ENCODE results near the gene CEACAM1. TPM values are rescaled to one million over a fixed set of nuclear protein-coding genes. Genes with fewer than 3 reads are reported as not detected.

The CEACAM1 gene
- total RNA-seq, 4 donors from 2014 or later: 0.22 to 6.0 (median 2.1) TPM

DNA sequence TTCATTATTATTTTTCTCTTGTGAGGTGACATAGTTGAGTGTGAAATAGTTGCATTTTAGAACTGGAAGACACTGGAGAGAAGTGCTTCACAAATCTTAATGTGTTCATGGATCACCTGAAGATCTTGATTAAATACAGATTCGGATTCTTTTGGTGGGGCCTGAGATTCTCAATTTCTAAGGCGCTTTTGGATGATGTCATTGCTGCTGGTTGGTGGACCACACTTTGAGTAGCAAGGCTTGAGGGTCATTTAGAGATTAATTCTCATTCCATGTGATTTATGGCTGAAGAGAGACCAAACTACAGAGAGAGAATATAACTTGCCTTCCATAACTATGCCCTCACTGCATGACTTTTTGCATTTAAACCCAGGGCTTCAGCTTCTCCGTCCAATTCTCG lies 39.3 kb upstream of the CEACAM1 start:
- TF ChIP-seq, protein P1, sequence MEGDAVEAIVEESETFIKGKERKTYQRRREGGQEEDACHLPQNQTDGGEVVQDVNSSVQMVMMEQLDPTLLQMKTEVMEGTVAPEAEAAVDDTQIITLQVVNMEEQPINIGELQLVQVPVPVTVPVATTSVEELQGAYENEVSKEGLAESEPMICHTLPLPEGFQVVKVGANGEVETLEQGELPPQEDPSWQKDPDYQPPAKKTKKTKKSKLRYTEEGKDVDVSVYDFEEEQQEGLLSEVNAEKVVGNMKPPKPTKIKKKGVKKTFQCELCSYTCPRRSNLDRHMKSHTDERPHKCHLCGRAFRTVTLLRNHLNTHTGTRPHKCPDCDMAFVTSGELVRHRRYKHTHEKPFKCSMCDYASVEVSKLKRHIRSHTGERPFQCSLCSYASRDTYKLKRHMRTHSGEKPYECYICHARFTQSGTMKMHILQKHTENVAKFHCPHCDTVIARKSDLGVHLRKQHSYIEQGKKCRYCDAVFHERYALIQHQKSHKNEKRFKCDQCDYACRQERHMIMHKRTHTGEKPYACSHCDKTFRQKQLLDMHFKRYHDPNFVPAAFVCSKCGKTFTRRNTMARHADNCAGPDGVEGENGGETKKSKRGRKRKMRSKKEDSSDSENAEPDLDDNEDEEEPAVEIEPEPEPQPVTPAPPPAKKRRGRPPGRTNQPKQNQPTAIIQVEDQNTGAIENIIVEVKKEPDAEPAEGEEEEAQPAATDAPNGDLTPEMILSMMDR (IDR thresholded peaks at IDR 0.05; ENCODE audit: low read depth): no peak

DNA sequence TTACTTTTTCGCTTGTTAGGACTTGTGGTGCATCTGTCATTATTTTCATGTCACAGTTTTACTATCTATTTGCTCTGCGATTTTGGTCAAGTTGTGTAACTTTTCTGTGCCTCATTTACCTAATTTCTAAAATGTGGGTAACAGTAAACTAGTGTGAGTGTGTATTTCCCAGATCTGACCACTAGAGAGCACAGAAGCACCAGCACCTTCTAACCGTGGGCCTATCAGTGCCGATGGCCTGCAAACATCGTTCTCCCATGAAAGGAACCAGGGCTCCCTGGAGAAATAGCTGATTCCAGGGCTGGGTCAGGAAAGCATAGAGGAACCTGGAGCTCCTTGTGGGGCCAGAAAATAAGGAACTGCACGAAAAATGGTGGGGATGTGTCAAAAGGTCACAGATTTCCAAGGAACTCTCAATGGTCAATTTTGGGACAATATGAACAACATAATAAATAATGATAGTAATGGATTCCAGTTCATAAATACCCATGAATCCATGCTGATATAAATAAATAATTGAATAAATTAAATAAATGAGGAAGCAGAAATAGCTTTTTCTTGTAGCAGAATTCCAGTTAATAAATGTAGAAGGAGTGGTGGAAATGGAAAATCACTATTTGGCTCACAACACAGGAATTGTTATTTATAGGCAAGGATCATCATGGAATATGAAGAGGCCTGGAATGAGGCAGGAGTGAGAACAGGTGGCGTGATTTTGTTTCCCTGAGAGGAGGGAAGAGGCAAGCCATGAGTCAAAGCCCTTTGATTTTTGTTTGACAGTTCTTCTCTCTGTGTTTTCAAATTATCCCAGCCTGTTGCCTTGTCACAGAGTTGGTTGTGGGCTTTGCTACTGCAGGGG lies 35.3 kb upstream of the CEACAM1 start:
- TF ChIP-seq, protein P1 (IDR thresholded peaks at IDR 0.05; ENCODE audit: low read depth): no peak

DNA sequence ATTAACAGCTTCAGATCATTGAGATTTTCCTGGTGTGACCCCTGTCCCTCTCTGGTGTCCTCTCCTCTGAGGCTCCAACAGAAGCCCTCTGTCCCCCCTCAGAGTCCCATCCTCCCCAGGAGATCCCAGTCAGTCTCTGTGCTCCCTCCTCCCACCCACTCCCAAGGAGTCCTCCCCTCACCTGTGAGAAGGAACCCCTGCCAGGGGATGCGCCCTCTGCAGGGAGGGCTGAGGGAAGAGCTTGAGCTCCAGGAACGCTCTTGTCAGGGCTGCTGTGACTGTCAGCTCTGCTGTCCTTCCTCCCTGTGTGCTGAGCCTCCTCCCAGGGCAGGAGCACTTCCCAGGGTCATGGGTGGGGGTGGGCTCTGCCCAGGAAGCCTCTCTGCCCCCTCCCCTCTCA lies 33.2 kb upstream of the CEACAM1 start:
- TF ChIP-seq, protein P1 (IDR thresholded peaks at IDR 0.05; ENCODE audit: low read depth): no peak

DNA sequence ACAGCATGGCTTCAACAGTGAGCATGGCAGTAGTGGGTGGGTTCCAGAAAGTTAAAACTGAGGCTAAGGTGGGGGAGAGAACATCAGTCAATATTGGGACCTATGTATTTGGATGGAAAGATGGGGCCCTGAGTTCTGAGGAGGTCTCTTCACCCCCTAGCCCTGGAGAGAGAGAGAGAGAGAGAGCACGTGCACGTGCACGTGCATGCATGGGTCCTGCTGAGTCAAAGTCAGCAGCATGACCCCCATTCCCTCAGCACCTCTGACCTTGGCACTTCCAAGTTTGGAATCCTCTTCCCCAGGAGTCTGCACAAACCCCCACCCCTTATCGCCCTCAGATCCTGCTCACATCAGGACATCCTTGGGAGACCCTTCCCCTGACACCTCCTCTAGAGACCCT lies 32.5 kb upstream of the CEACAM1 start:
- TF ChIP-seq, protein P1 (IDR thresholded peaks at IDR 0.05; ENCODE audit: low read depth): no peak

DNA sequence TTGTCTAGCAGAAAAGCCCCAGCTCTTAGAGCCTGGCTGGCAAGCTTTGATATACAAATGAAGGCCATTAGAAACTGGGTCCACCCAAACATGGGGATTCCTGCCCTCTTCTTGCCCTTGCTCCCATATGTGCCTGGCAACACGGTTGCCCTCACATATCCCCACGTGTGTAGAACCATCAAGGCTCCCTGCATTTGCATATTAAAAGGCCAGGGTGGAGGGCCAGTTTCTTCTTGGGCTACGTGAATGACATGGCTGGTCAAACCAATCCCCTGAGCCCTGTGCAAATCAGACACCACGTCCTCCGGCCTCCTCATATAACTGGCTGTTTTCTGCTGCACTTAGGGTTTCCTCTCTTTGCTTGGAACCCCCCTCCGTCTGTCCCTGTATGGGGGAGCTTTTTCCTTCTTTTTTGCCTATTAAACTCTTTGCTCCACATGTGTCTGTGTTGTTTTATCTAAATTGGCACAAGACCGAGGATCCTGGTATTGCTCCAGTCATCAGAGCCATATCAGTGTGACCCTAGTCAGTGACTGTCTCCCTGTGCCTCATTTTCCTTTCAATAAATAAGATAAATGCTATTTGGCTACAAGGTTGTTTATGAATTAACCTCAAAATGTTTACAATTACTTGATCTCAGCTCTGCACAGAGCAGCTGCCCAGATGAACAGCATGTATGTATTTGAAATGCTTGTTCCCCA lies 30.3 kb upstream of the CEACAM1 start:
- TF ChIP-seq, protein P1 (IDR thresholded peaks at IDR 0.05; ENCODE audit: low read depth): no peak

DNA sequence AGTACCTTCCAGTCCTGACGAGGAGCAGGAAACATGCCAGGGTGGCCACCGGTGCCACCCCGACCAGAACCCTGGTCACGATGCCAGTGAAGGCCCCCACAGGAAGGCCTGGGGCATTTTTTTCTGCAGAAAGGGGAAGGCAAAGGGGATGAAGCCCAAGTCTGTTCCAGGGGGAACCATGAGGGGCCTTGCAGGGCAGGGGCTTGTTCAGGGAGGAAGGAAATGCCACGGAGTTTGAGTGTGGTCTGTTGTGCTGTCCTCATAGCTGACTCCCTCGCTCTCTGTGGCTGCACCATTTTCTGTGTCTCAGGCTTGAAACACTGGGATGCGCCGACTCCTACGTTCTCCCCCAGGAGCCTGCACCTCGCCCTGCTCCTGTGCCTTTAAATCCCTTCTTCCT lies 27.5 kb upstream of the CEACAM1 start:
- TF ChIP-seq, protein P1 (IDR thresholded peaks at IDR 0.05; ENCODE audit: low read depth): no peak

DNA sequence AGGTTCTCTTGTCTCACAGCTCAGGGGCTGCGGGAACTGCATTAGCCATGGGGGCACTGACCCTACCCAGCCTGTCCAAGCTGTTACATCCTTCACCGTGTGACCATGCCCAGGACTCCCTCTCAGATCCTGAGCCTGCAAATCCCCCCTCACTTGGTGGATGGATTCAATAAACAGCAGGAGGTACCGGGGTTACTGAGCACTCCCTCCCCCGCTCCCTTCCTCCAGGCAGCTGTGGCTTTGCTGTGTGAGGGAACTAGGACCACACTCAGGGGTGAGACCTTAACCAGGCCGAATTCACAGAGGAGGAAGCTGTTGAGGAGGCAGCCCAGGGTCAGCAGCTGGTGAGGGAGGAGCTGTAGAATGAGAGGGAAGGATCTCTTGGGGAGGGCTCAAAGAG lies 27.0 kb upstream of the CEACAM1 start:
- TF ChIP-seq, protein P1 (IDR thresholded peaks at IDR 0.05; ENCODE audit: low read depth): no peak

All from subcutaneous adipose tissue (tissue), 4 donors.